B cell (primary cell): ENCODE results near the gene TBC1D22A. TPM values are rescaled to one million over a fixed set of nuclear protein-coding genes. Genes with fewer than 3 reads are reported as not detected.

Experiments
- ATAC-seq: fragments of 200-7000 bp; cut with Tn5 transposase; one replicate; pipeline ENCODE4 v1.10.0; 2021; ENCODE audit warnings: low read depth, mild to moderate bottlenecking, moderate number of reproducible peaks, moderate library complexity
- CTCF ChIA-PET: fragments of 350-600 bp; sonication (Branson Sonifier 250); formaldehyde crosslinking; loops from one replicate; lab custom pipeline; 2021; ENCODE audit warnings: antibody characterized with exemption, inconsistent platforms; lab: Charles Lee
- POLR2A ChIA-PET: fragments of 350-600 bp; sonication (Branson Sonifier 250); formaldehyde crosslinking; loops from one replicate; lab custom pipeline; 2021; ENCODE audit warnings: antibody characterized with exemption; lab: Charles Lee
- DNase-seq: peaks from one replicate; pipeline ENCODE4 v3.0.0; 2013
- H2AFZ ChIP-seq: 2 replicates; pipeline ENCODE4 v1.6.1; 2012; ENCODE audit warnings: mild to moderate bottlenecking, low read depth, low read length; ENCODE audit not compliant: insufficient read depth, poor library complexity, severe bottlenecking
- H3K27ac ChIP-seq, 2 donors: 1 replicate in 1 of 2; 2 replicates in 1 of 2; pipeline ENCODE4 v1.5.1; 2012 to 2013; ENCODE audit warnings: low read length in 2 of 2, mild to moderate bottlenecking in 2 of 2, moderate library complexity in 1 of 2
- H3K27me3 ChIP-seq, 4 experiments: fragments of 200-600 bp in 1 of 4; sonication (generic) in 1 of 4; replicated peaks in 1 of 4; 1 replicate in 2 of 4; 2 replicates in 2 of 4; pipeline versions ENCODE4 v1.6.1 to v1.7.0; 2013 to 2016; ENCODE audit warnings: low read length in 3 of 4, mild to moderate bottlenecking in 2 of 4, mixed read lengths in 1 of 4, moderate library complexity in 1 of 4; ENCODE audit not compliant: insufficient read depth in 4 of 4, control insufficient read depth in 3 of 4; ENCODE audit errors: control extremely low read depth in 1 of 4
- H3K36me3 ChIP-seq, 2 experiments: replicated peaks in 1 of 2; 1 replicate in 1 of 2; 2 replicates in 1 of 2; pipeline versions ENCODE4 v1.6.1 to v1.7.1; 2013; ENCODE audit warnings: low read length in 1 of 2; ENCODE audit not compliant: insufficient read depth in 2 of 2, control insufficient read depth in 1 of 2; ENCODE audit errors: control extremely low read depth in 1 of 2, extremely low read depth in 1 of 2
- H3K4me1 ChIP-seq, 2 donors: fragments of 200-600 bp in 1 of 2; sonication (generic) in 1 of 2; 1 replicate in 1 of 2; 2 replicates in 1 of 2; pipeline versions ENCODE4 v1.5.1 to v1.6.1; 2013 to 2017; ENCODE audit warnings: low read length in 2 of 2; ENCODE audit not compliant: control insufficient read depth in 2 of 2, insufficient read depth in 2 of 2
- H3K4me2 ChIP-seq: replicated peaks from 2 replicates; pipeline ENCODE3; 2012; ENCODE audit warnings: mild to moderate bottlenecking, low read depth, low read length; ENCODE audit not compliant: poor library complexity, severe bottlenecking
- H3K4me3 ChIP-seq, 5 experiments: fragments of 200-600 bp in 1 of 5; sonication (generic) in 1 of 5; 1 replicate in 3 of 5; 2 replicates in 2 of 5; pipeline versions ENCODE4 v1.5.1 to v1.7.0; 2011 to 2016; ENCODE audit warnings: low read length in 4 of 5, mild to moderate bottlenecking in 4 of 5, low read depth in 2 of 5, control low read depth in 1 of 5, moderate library complexity in 1 of 5; ENCODE audit not compliant: insufficient read depth in 1 of 5; ENCODE audit errors: control extremely low read depth in 1 of 5, extremely low read depth in 1 of 5
- H3K79me2 ChIP-seq: fragments of 200-600 bp; sonication (generic); one replicate; pipeline ENCODE4 v1.6.0; 2016; ENCODE audit warnings: low read length; ENCODE audit not compliant: control insufficient read depth, insufficient read depth
- H3K9ac ChIP-seq: fragments of 200-600 bp; sonication (generic); 2 replicates; pipeline ENCODE4 v1.6.1; 2017; ENCODE audit warnings: mild to moderate bottlenecking, low read length, moderate library complexity
- H3K9me3 ChIP-seq, 3 donors: one replicate each; pipeline versions ENCODE4 v1.6.1 to v1.7.1; 2013; ENCODE audit warnings: low read length in 2 of 3; ENCODE audit not compliant: control insufficient read depth in 2 of 3, insufficient read depth in 1 of 3; ENCODE audit errors: control extremely low read depth in 1 of 3
- H4K20me1 ChIP-seq: 2 replicates; pipeline ENCODE4 v1.6.0; 2012; ENCODE audit warnings: mild to moderate bottlenecking, low read length; ENCODE audit not compliant: insufficient read depth, control insufficient read depth, poor library complexity, severe bottlenecking
- H3K27ac Mint-ChIP-seq: one replicate; pipeline ENCODE4 v1.8.0; 2021; ENCODE audit warnings: mixed read lengths
- H3K27me3 Mint-ChIP-seq: one replicate; pipeline ENCODE4 v1.8.0; 2021; ENCODE audit warnings: mixed read lengths
- H3K4me1 Mint-ChIP-seq: one replicate; pipeline ENCODE4 v1.8.0; 2021; ENCODE audit warnings: mixed read lengths
- H3K4me3 Mint-ChIP-seq: one replicate; pipeline ENCODE4 v1.8.0; 2021; ENCODE audit warnings: mixed read lengths
- H3K9me3 Mint-ChIP-seq: one replicate; pipeline ENCODE4 v1.8.0; 2022; ENCODE audit warnings: mixed read lengths; ENCODE audit not compliant: insufficient read depth
- EZH2 ChIP-seq: IDR thresholded peaks from 2 replicates; pipeline ENCODE4 v1.6.1; 2012; ENCODE audit warnings: borderline replicate concordance, low read depth, mild to moderate bottlenecking, moderate library complexity, low read length; ENCODE audit not compliant: insufficient read depth, poor library complexity, severe bottlenecking
- WGBS: methylation state at CpG from one replicate; pipeline ENCODE4 v1.1.5; 2013; ENCODE audit warnings: missing lambda C conversion rate; ENCODE audit not compliant: insufficient coverage; 5-methylcytosine and 5-hydroxymethylcytosine counted together
- intact Hi-C: fragments of 100-400 bp; cut with micrococcal nuclease; formaldehyde crosslinking; loops from one replicate; pipeline ENCODE4 v1.10.0; 2022
- polyA plus RNA-seq: library from polyadenylated mRNA; depleted of rRNA; stranded (reverse); fragments of >200 nt; gene quantifications from 2 replicates; pipeline ENCODE4 v1.2.3, GENCODE V29; 2012
- total RNA-seq, 2 donors: library from RNA; stranded (reverse); fragments of 120-200 nt in 1 of 2; gene quantifications; 1 replicate in 1 of 2; 2 replicates in 1 of 2; pipeline versions ENCODE4 v1.2.3 to v1.2.4, GENCODE V29; 2013 to 2022
- TF ChIP-seq, protein P1 (sequence below): fragments of 200-600 bp; IDR thresholded peaks from one replicate; pipeline ENCODE4 v1.8.0; 2022; ENCODE audit warnings: antibody characterized with exemption, mild to moderate bottlenecking

TBC1D22A gene
- total and polyA plus RNA-seq, 2 donors (not counting 1 experiment from before 2014, with no cell fraction given), result 73.8 to 128 TPM

DNA sequence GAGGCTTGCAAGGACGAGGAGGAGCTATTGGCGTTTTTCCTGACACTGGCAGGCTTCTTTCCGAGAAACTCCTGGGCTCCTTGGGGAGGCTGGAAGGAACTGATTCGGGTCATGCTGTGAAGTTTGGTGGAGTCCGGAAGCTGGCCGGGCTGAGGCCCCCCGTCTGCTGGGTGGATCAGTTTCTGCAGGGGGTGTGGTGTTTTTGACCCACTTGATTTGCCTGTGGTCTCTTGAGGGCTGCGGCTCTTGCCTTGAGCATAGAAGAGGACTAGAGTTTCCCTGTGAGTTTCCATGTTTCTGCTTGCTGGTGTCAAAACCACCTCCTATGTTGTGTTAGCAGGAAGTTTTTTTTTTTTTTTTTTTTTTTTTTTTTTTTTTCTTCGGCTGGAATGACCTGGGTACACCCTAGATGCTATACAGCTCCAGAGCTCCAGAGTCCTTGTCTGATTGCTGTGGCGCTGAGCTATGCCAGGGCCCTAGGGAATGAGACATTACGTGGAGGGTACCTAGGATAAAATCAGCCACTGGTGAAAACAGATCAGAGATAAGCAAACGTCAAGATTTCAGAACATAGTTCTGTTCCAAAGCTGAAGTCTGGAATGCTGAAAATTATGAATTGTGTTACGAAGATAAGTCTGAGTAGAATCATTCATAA lies 728 bp downstream of the TBC1D22A start:
- intact Hi-C loops, result loop anchor here (1.0 to 2.0 kb wide), 2 partner anchors 11 to 78 kb away; no protein-coding TSS in a partner anchor
- TF ChIP-seq, protein P1, sequence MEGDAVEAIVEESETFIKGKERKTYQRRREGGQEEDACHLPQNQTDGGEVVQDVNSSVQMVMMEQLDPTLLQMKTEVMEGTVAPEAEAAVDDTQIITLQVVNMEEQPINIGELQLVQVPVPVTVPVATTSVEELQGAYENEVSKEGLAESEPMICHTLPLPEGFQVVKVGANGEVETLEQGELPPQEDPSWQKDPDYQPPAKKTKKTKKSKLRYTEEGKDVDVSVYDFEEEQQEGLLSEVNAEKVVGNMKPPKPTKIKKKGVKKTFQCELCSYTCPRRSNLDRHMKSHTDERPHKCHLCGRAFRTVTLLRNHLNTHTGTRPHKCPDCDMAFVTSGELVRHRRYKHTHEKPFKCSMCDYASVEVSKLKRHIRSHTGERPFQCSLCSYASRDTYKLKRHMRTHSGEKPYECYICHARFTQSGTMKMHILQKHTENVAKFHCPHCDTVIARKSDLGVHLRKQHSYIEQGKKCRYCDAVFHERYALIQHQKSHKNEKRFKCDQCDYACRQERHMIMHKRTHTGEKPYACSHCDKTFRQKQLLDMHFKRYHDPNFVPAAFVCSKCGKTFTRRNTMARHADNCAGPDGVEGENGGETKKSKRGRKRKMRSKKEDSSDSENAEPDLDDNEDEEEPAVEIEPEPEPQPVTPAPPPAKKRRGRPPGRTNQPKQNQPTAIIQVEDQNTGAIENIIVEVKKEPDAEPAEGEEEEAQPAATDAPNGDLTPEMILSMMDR, result no peak
- TF ChIP-seq EZH2, result no peak
- Histone ChIP-seq H3K4me1 (peaks cover 55 to 70% of the 10 kb centered on the region in 2 donors), H4K20me1 (peaks cover 9% of the 10 kb centered on the region), H3K27me3 (no peaks in the 10 kb centered on the region), H3K36me3 (peaks cover 0 to 18% of the 10 kb centered on the region in 2 experiments), H2AFZ (peak overlapping the region; percentile 73), H3K4me2 (peak overlapping the region; percentile 78), H3K9me3 (no peaks in the 10 kb centered on the region), H3K79me2 (peaks cover 90% of the 10 kb centered on the region), H3K4me3 (peak overlapping the region; percentile 46 to 96 (median 89)), H3K27ac (peak overlapping the region; percentile 87 to 93), H3K9ac (peak overlapping the region; percentile 87)
- H3K4me3 Mint-ChIP-seq, result peak overlapping the region; percentile 96
- DNase-seq, result peak; percentile 88
- ATAC-seq, result peak; percentile 78
- H3K9me3 Mint-ChIP-seq, result no peaks in the 10 kb centered on the region
- H3K27me3 Mint-ChIP-seq, result no peaks in the 10 kb centered on the region
- 6% methylated on average over 5 of the region's 13 CpGs for WGBS
- ChIA-PET CTCF (interaction anchor here (0.9 to 13.1 kb wide), 12 partner anchors 8 to 200 kb away, joined by 3 to 468 read pairs (median 11); no protein-coding TSS in a partner anchor), POLR2A (interaction anchor here (0.7 to 4.5 kb wide), 9 partner anchors 12 to 1333 kb away, joined by 3 to 92 read pairs (median 6); partner anchors contain the start of gene CERK)
- peaks cover 66% of the 10 kb centered on the region for H3K4me1 Mint-ChIP-seq
- H3K27ac Mint-ChIP-seq, result peak overlapping the region; percentile 99
